ENCODE measurements around the gene TCEA2.
"Not testable (repeated sequence)": the region's sequence is repeated elsewhere in the genome, so short reads cannot be mapped to it uniquely, and the experiment has no call there.

TCEA2 gene

DNA sequence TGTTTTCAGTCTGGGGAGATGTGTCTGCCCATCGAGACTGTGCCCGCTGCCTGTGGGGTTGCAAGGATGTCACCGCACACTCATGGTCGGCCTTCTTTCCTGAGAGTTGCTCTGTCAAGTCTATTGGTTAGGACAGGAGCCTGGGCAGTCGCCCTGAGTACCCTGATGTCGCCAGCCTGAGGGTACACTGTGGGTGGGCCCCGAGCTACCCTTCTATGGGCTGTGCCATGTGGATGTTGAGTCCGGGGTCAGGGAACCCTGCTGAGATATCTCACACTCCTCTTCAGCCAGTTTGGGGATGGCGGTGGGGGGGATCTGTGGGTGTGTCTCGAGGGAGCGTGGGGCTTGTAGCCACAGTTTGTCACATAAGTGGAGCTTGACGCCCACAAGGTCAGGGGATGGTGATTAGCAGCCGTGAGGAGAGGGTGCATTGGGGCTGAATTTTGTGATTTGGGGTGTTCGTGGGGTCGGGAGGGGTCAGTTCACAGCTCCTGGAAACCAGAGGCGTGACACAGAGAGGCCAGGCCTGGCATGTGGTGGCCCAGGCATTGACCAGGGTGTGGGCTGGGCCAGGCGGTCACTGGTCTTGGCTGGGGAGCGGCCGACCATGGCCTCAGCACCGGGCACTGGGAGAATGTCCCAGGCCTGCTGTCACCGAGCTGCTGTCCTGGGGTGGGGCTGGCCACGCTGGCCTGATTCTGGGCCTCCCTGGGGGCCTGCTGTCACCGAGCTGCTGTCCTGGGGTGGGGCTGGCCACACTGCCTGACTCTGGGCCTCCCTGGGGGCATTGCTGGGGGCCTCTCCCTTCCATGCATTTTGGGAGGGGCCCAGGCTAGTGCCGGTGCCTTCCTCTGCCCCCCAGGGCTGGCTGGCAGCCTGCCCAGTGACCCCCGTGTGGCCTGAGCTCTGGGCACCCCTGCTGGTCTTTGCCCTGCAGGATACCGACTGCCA is 46.0 kb downstream of the TCEA2 start:
- no peak for DNase-seq (ENCODE audit: low read depth in 2 of 2)

- no peak for DNase-seq (ENCODE audit: low read depth in 2 of 2)
Observed at GRCh38 chr20:64109831-64110391, 46.9 kb downstream of the TCEA2 start.

- no peak for DNase-seq (ENCODE audit: low read depth in 2 of 2)
Observed at GRCh38 chr20:64110411-64111068, 47.5 kb downstream of the TCEA2 start.

- DNase-seq (ENCODE audit: low read depth in 2 of 2), result no peak
Observed at GRCh38 chr20:64111841-64112641, 49.0 kb downstream of the TCEA2 start.

DNA sequence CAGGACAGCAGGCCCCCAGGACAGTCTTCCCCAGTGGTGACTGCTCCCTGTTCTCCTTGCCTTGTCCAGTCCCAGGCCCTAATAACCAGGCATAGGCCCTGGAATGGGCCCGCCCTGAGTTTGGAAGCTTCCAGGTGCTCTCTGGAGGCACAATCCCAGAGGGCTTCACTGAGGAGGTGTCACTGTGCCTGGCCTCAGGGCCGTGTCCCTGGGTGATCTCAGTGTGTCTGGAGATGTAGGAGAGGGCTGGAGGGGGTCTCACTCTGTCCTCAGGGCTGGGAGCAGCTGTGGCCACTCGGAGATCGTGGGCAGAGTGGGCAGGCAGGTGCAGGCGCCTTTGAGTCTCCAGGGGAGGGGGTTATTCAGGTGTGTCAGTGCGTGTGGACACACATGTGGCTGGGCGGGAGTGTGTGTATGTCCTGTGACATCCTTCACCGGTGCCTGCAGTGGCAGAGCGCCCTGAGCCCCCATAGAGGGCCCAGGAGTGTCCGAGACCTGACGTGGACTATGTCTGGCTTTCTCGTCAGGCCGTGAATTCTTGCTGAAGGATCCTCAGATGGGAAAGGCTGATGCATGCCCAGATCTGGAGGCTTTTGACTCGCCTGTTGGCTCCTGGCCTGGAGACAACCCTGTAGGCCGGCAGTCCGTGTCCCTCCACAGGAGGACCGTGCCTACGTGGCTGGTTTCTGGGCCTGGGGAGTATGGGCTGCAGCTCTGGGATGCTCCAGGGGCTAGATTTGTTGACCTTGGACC is 49.9 kb downstream of the TCEA2 start:
- DNase-seq (ENCODE audit: low read depth in 2 of 2), result no peak

DNA sequence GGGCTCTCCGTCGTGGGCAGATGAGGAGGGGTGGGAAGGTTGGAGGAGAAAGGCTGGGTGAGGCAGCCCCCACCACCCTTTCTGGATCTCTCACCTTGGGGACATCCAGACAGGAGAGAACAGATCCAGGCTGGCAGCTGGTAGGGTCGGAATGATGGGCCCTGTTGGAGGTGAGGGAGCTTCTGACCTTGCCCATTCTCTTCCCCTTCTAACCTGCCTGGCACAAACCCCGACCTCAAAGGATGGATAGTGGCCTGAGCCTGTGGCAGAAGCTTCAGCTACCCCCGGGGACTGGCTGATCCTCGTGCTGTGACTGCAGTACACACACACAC is 50.4 kb downstream of the TCEA2 start:
- no peak for DNase-seq (ENCODE audit: low read depth in 2 of 2)

GRCh38 chr20:64113796-64114355 is 50.9 kb downstream of the TCEA2 start:
- no peak for DNase-seq (ENCODE audit: low read depth in 2 of 2)

- no peak for DNase-seq (ENCODE audit: low read depth in 2 of 2)
Observed at GRCh38 chr20:64114356-64114971, 51.5 kb downstream of the TCEA2 start.

DNA sequence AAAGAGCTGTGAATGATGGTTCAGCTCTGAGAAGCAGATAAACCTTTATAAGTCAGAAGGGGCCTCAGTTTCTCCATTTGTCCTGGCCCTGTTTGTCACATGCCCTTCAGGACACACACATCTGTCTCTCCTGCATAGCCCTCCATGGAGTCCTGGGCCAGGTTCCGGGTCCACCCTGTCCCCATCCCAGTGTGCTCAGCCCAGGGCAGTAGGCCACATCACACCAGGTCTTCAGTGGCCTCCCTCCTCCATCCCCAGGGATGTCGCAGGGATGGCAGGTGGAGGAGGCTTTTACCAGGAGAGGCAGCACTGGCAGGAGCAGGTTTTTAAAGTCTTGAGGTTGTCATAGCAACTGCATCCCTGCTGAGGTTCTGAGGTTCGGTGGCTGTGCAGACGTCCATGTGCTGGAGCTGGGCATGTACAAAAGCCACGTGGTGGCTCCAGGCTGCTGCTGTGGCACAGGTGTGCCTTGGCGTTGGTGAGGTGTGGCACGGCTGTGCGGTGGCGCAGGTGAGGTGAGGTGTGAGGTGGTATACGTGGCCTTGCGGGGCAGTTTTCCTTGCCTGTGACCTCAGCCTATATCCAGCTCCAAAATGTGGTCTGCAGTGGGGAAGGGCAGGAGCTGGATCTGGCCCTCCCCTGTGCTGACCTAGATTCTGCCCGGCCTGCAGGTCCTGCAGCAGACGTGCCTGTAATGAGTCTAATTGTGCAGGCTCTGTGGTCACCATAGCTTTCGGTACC is 52.3 kb downstream of the TCEA2 start:
- no peak for DNase-seq (ENCODE audit: low read depth in 2 of 2)

DNA sequence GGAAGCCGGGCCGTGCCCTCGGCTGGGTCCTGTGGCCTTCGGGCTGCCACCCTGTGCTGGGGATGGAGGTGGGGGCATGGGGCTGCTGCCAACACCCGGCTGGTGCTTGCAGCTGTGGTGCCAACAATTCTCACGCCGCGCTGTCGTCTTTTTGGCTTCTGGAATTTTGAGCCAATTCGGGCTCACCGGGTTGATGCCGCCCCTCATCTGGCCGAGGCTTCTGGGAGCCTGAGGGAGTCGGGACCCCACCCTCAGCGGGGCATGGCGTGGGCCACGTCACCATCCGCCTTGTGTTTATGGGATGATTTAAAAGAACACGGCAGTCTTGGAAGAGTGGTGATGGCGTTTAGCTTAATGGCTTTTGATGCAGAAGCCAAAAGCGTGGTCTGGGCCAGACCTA is 53.0 kb downstream of the TCEA2 start:
- no peak for DNase-seq (ENCODE audit: low read depth in 2 of 2)

- DNase-seq (ENCODE audit: low read depth in 2 of 2), result no peak
Observed at GRCh38 chr20:64116541-64117431, 53.8 kb downstream of the TCEA2 start.

GRCh38 chr20:64117432-64117777 is 54.4 kb downstream of the TCEA2 start:
- not testable (repeated sequence) for DNase-seq (ENCODE audit: low read depth in 2 of 2)

GRCh38 chr20:64119301-64119680 is 56.3 kb downstream of the TCEA2 start:
- no peak for DNase-seq (ENCODE audit: low read depth in 2 of 2)

GRCh38 chr20:64119681-64120341 is 56.8 kb downstream of the TCEA2 start:
- DNase-seq (ENCODE audit: low read depth in 2 of 2), result no peak

- DNase-seq (ENCODE audit: low read depth in 2 of 2), result no peak
Observed at GRCh38 chr20:64121586-64121985, 58.6 kb downstream of the TCEA2 start.

All from fibroblast of skin of left quadriceps (primary cell).